NOMO-1 (cell line): ENCODE data around the gene HEXA.
A peak's percentile ranks its signal among the peaks of the same experiment; 100 is the strongest.
"Not testable (repeated sequence)": the region's sequence is repeated elsewhere in the genome, so short reads cannot be mapped to it uniquely, and the experiment has no call there.

Experiments used
- DNase-seq, 2 experiments: peaks; one replicate each; lab custom pipeline; 2025; ENCODE audit not compliant: unreplicated experiment in 2 of 2; lab: John Stamatoyannopoulos, UW

The HEXA gene

GRCh38 chr15:72375846-72376581 lies at the start of gene HEXA:
Gene HEXA, minus strand, starts transcription at chr15:72376014. Its CDS starts 42 bp downstream, at chr15:72375972.
- DNase-seq, result peak; percentile 82 to 90

- no peak for DNase-seq
Measured at GRCh38 chr15:72423256-72423655, 47.4 kb upstream of the HEXA start.

DNA sequence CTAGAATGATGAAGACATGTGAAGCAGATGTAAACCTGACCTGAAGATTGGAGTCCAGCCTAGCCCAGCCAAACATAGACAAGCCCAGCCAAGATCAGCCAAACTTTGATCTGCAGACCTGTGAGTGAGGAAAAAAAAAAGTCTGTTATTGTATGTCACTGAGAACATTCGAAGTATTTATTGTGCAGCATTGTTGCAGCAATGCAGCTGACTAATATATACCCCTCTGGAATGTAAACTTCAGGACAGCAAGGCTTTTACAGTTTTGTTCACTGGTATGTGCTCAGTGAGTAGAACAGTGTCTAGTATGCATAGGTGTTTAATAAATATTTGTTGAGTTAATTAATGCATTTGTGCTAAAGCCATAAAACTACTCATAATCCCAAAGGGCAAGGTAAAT lies 45.7 kb upstream of the HEXA start:
- no peak for DNase-seq

DNA sequence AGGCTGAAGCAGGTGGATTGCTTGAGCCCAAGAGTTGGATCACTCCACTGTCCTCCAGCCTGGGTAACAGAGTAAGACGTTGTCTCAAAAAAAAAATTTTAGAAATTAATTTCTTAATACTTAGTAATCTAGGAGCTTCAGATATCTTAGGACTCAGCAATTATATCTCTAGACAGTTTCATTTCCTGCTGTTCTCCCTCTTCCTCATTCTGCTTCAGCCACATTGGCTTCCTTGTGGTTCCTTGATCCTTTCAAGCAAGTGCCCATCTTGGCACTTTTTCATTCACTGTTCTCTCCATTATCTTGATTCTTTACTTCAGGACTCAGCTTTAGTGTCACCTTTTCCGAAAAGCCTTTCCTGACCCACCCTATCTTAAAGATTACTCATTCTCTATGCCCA lies 44.8 kb upstream of the HEXA start:
- peak; percentile 41 to 84 for DNase-seq

- DNase-seq, result not testable (repeated sequence)
Measured at GRCh38 chr15:72419768-72420167, 44.0 kb upstream of the HEXA start.

GRCh38 chr15:72415304-72415703 lies 39.5 kb upstream of the HEXA start:
- DNase-seq, result no peak

- DNase-seq, result not testable (repeated sequence)
Measured at GRCh38 chr15:72413337-72413736, 37.5 kb upstream of the HEXA start.

DNA sequence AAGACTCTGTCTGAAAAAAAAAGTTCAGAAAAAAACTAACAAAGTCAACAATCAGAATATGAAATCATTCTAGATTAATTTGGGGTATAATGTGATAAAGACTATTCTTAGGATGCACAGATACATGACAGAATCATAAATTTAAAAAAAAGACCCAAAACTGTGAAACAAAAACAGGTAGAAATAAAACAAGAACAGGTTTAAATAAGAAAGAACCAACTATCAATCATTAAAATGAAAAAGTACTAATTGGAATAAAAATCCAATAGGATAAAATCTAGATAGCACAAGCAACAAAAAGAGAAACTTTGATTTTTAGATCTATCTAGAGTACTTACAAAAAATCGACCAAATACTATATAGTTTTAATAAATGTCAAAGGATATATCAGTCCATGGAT lies 35.7 kb upstream of the HEXA start:
- DNase-seq, result no peak

GRCh38 chr15:72411111-72411510 lies 35.3 kb upstream of the HEXA start:
- no peak for DNase-seq

GRCh38 chr15:72406936-72407335 lies 31.1 kb upstream of the HEXA start:
- no peak for DNase-seq

- no peak for DNase-seq
Measured at GRCh38 chr15:72404841-72405240, 29.0 kb upstream of the HEXA start.

- no peak for DNase-seq
Measured at GRCh38 chr15:72404356-72404755, 28.5 kb upstream of the HEXA start.

DNA sequence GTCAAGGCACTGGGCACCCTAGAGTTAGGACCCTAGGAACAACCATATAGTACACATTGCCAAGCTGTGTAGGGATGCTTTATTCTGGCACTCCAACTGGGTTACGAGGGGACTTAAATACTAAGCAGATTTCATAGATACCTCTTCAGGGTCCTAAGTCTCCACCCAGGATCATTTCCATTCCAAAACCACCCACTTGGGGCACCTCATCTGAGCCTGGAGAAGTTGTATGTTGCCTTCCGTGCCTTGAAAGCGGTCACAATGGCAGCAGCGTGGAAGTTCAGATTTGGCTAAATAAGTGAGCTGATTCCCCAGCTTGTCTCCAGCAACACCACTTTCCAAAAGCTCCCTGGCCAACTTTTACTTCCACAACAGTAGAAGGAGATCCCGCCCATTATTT lies 26.9 kb upstream of the HEXA start:
- DNase-seq, result no peak

- no peak for DNase-seq
Measured at GRCh38 chr15:72398648-72399047, 22.8 kb upstream of the HEXA start.

DNA sequence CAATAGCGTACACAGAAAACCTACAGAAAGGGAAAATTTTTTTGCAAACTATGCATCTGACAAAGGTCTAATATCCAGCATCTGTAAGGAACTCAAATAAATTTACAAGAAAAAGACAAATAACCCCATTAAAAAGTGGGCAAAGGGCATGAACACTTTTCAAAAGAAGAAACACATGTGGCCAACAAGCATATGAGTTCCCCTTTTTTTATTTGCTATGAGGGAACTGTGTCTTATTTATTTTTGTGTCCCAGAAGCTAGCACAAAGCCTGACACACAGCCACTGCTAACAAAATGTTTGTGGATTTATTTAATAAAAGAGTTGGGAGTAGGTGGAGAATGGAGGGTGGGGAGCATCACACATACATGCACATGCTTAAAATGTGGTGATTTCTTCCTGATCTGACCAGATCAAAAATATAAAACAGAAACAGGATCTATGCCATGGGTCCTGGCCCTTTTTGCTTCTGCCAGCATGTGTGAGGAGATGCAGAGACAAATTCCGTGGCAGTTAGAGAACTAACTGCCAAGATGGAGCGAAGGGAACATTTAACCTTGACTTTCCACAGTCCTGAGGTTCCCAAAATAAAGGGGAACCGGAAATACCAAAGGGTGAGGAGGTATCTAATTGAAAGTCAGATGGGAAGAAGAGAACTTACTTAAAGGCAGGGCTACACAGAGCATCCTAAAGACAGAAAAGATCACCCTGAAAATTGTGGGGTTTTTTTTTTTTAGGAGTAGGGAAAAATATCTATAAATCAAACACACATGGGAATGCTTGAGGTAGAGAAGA lies 22.2 kb upstream of the HEXA start, which contains the start of gene TMEM202:
Gene TMEM202 (plus strand): TSS at position 510 of the 793 bp plus-strand sequence. CDS start 22 bp downstream, at position 532.
- peak; percentile 35 to 57 for DNase-seq

- DNase-seq, result not testable (repeated sequence)
Measured at GRCh38 chr15:72396331-72396730, 20.5 kb upstream of the HEXA start.

DNA sequence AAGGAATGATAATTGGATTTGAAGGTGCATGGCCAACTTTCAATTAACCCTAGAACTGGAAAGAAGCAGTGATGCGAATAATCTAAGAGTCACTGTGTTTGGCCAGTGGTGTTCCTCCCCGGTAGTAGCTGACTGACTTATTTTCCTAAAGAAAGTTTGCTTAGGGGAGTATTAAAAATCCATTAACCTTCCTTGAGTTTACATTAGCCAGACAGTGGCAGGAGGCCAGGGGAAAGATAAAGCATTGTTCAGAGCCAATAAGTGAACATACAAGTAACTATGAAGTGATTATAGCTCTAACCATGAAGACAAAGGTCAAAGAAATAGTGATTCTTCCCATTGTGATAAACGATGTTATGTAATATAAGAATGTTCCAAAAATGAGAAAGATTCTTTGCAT lies 13.4 kb upstream of the HEXA start:
- DNase-seq, result no peak

DNA sequence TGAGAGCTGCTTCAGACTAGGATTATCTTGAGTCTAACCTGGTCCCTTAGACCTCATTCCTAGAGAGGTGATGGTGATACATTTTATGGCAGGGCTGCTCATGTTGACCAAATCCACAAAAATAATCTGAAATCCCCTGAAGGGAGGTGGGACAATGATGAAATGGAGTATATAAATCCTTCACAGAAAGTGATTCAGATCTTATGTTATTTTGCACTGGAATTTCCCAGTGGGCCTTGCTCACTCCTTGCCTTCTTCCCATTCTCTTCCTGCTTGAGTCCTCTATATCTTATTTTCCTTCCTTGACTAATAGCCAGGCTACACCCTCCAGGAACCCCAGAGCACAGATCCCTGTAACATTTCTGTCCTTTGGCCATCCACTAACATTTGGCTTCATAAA lies 11.9 kb upstream of the HEXA start:
- no peak for DNase-seq

- DNase-seq, result no peak
Measured at GRCh38 chr15:72382146-72382545, 6.3 kb upstream of the HEXA start.

GRCh38 chr15:72380743-72381142 lies 4.9 kb upstream of the HEXA start:
- DNase-seq, result no peak

- no peak for DNase-seq
Measured at GRCh38 chr15:72379856-72380430, 4.1 kb upstream of the HEXA start.

DNA sequence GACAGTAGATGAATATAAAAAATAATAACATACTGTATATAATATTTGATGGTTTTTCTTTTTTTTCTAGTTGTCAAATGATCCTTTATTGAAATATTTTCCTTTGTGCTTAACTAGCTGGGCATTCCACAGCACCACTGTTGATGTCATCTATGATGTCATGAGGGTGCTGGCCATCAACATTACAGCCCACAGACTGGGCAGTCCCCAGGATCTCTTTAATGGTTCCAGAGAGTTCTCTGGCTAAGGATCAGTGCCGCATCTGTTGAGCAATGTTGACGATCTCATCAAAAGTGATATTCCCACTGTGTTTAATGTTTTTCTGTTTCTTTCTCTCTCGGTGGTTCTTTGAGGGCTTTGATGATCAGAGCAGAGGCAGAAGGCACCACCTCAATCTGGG lies 3.3 kb upstream of the HEXA start:
- DNase-seq, result not testable (repeated sequence)
